H9 (cell line): Measurements from ENCODE around the gene OR7D2. TPM values are rescaled to one million over a fixed set of nuclear protein-coding genes. Genes with fewer than 3 reads are reported as not detected.

Source experiments
- DNase-seq: peaks from one replicate; pipeline ENCODE4 v3.0.0-alpha.2; 2017
- H2AFZ ChIP-seq: one replicate; pipeline ENCODE4 v1.6.1; 2013; ENCODE audit warnings: mild to moderate bottlenecking, low read length, control low read depth, moderate library complexity
- H2AK5ac ChIP-seq: 2 replicates; pipeline ENCODE4 v1.6.1; 2013; ENCODE audit warnings: low read length, control low read depth, mixed read lengths; ENCODE audit not compliant: insufficient read length
- H2BK120ac ChIP-seq: one replicate; pipeline ENCODE4 v1.6.1; 2013; ENCODE audit warnings: low read depth, mild to moderate bottlenecking, low read length, control low read depth, inconsistent platforms; ENCODE audit not compliant: poor library complexity, severe bottlenecking
- H2BK12ac ChIP-seq: 2 replicates; pipeline ENCODE4 v1.6.1; 2013; ENCODE audit warnings: low read length, control low read depth, mixed read lengths, low read depth; ENCODE audit not compliant: insufficient read length
- H2BK15ac ChIP-seq: 2 replicates; pipeline ENCODE4 v1.6.1; 2013; ENCODE audit warnings: low read depth, low read length, control low read depth
- H2BK20ac ChIP-seq: one replicate; pipeline ENCODE4 v1.6.1; 2013; ENCODE audit warnings: low read depth, mild to moderate bottlenecking, low read length, control low read depth, inconsistent platforms; ENCODE audit not compliant: poor library complexity, severe bottlenecking
- H2BK5ac ChIP-seq: 2 replicates; pipeline ENCODE4 v1.6.1; 2013; ENCODE audit warnings: low read length, control low read depth, mixed read lengths; ENCODE audit not compliant: insufficient read length
- H3K14ac ChIP-seq: 2 replicates; pipeline ENCODE4 v1.6.1; 2013; ENCODE audit warnings: low read length, control low read depth; ENCODE audit not compliant: insufficient read depth
- H3K18ac ChIP-seq: 2 replicates; pipeline ENCODE4 v1.6.1; 2013; ENCODE audit warnings: low read depth, mild to moderate bottlenecking, mixed read lengths, low read length, control low read depth; ENCODE audit not compliant: insufficient read length
- H3K23ac ChIP-seq: 2 replicates; pipeline ENCODE4 v1.6.1; 2013; ENCODE audit warnings: low read length, control low read depth, mixed read lengths, low read depth; ENCODE audit not compliant: insufficient read length
- H3K23me2 ChIP-seq: 2 replicates; pipeline ENCODE4 v1.6.1; 2013; ENCODE audit warnings: low read depth, mild to moderate bottlenecking, mixed read lengths, low read length, control low read depth; ENCODE audit not compliant: insufficient read length, poor library complexity, severe bottlenecking
- H3K27ac ChIP-seq: 2 replicates; pipeline ENCODE4 v1.5.1; 2013; ENCODE audit warnings: low read length, control low read depth, mixed read lengths, low read depth; ENCODE audit not compliant: insufficient read length
- H3K27me3 ChIP-seq: 2 replicates; pipeline ENCODE4 v1.6.1; 2013; ENCODE audit warnings: low read length, control low read depth, inconsistent platforms; ENCODE audit not compliant: insufficient read depth
- H3K4ac ChIP-seq: 2 replicates; pipeline ENCODE4 v1.6.1; 2013; ENCODE audit warnings: low read depth, mild to moderate bottlenecking, control low read depth, inconsistent platforms, low read length, moderate library complexity
- H3K4me1 ChIP-seq: 2 replicates; pipeline ENCODE4 v1.6.1; 2013; ENCODE audit warnings: low read length, control low read depth, inconsistent platforms; ENCODE audit not compliant: insufficient read depth
- H3K4me2 ChIP-seq: 2 replicates; pipeline ENCODE4 v1.6.1; 2013; ENCODE audit warnings: low read length, control low read depth, mixed read lengths; ENCODE audit not compliant: insufficient read length, insufficient read depth
- H3K56ac ChIP-seq: 2 replicates; pipeline ENCODE4 v1.6.1; 2013; ENCODE audit warnings: low read depth, mild to moderate bottlenecking, mixed read lengths, low read length, control low read depth; ENCODE audit not compliant: insufficient read length
- H3K79me1 ChIP-seq: 2 replicates; pipeline ENCODE4 v1.6.1; 2013; ENCODE audit warnings: low read depth, mild to moderate bottlenecking, moderate library complexity, low read length, control low read depth, inconsistent platforms; ENCODE audit not compliant: insufficient read depth, poor library complexity, severe bottlenecking
- H3K79me2 ChIP-seq: 2 replicates; pipeline ENCODE4 v1.6.1; 2013; ENCODE audit warnings: low read length, control low read depth, inconsistent platforms; ENCODE audit not compliant: insufficient read depth
- H3K9ac ChIP-seq: 2 replicates; pipeline ENCODE4 v1.6.1; 2013; ENCODE audit warnings: low read length, control low read depth, mixed read lengths; ENCODE audit not compliant: insufficient read length; ENCODE audit errors: extremely low read depth
- H3K9me3 ChIP-seq: one replicate; pipeline ENCODE4 v1.6.1; 2013; ENCODE audit warnings: low read depth, low read length, inconsistent platforms; ENCODE audit not compliant: control insufficient read depth
- H3T11ph ChIP-seq: one replicate; pipeline ENCODE4 v1.6.1; 2013; ENCODE audit warnings: mild to moderate bottlenecking, low read length, control low read depth, inconsistent platforms
- H4K20me1 ChIP-seq: one replicate; pipeline ENCODE4 v1.6.1; 2013; ENCODE audit not compliant: control insufficient read depth, insufficient read length, insufficient read depth
- H4K5ac ChIP-seq: 2 replicates; pipeline ENCODE4 v1.6.1; 2013; ENCODE audit warnings: low read depth, mild to moderate bottlenecking, mixed read lengths, low read length, control low read depth; ENCODE audit not compliant: insufficient read length
- H4K8ac ChIP-seq: replicated peaks from 2 replicates; pipeline ENCODE4 v1.6.1; 2013; ENCODE audit warnings: low read length, control low read depth, mixed read lengths, low read depth; ENCODE audit not compliant: insufficient read length
- H4K91ac ChIP-seq: 2 replicates; pipeline ENCODE4 v1.6.1; 2013; ENCODE audit warnings: low read depth, mild to moderate bottlenecking, moderate library complexity, mixed read lengths, low read length, control low read depth; ENCODE audit not compliant: insufficient read length
- H3K27ac Mint-ChIP-seq, 3 experiments: 2 replicates in 2 of 3; 3 replicates in 1 of 3; pipeline ENCODE4 v1.8.0; 2020 to 2021; ENCODE audit warnings: mixed read lengths in 3 of 3, mild to moderate bottlenecking in 1 of 3, moderate library complexity in 1 of 3
- H3K27me3 Mint-ChIP-seq: 2 replicates; pipeline ENCODE4 v1.8.0; 2021; ENCODE audit warnings: low read depth, mild to moderate bottlenecking, moderate library complexity, mixed read lengths
- H3K36me3 Mint-ChIP-seq, 3 experiments: 2 replicates in 2 of 3; 3 replicates in 1 of 3; pipeline ENCODE4 v1.8.0; 2020 to 2021; ENCODE audit warnings: low read depth in 3 of 3, mixed read lengths in 3 of 3; ENCODE audit not compliant: insufficient read depth in 1 of 3
- H3K4me1 Mint-ChIP-seq, 2 experiments: 2 replicates each; pipeline ENCODE4 v1.8.0; 2020; ENCODE audit warnings: mixed read lengths in 2 of 2
- H3K4me3 Mint-ChIP-seq, 2 experiments: 2 replicates in 1 of 2; 3 replicates in 1 of 2; pipeline ENCODE4 v1.8.0; 2020 to 2021; ENCODE audit warnings: mild to moderate bottlenecking in 2 of 2, mixed read lengths in 2 of 2, moderate library complexity in 1 of 2
- H3K9me3 Mint-ChIP-seq, 2 experiments: 2 replicates in 1 of 2; 3 replicates in 1 of 2; pipeline ENCODE4 v1.8.0; 2020; ENCODE audit warnings: mild to moderate bottlenecking in 2 of 2, mixed read lengths in 2 of 2, moderate library complexity in 1 of 2
- WGBS: extraction: QIAGEN DNeasy Blood & Tissue Kit; methylation state at CpG from one replicate; pipeline ENCODE4 v1.1.7; 2013; ENCODE audit warnings: missing lambda C conversion rate, low lambda C conversion rate, mixed read lengths; ENCODE audit not compliant: insufficient read length; ENCODE audit errors: extremely low coverage; 5-methylcytosine and 5-hydroxymethylcytosine counted together
- total RNA-seq: library from RNA; stranded (reverse); gene quantifications from 2 replicates; pipeline ENCODE4 v1.2.1, GENCODE V29; 2021
- TF ChIP-seq, protein P1 (sequence below): fragments of 200-600 bp; sonication (generic); conservative IDR thresholded peaks from 3 replicates; pipeline ENCODE4 v1.8.0; 2021; ENCODE audit warnings: antibody characterized with exemption, mild to moderate bottlenecking

The OR7D2 gene
- total RNA-seq, 1 experiment from 2014 or later: 0.31 TPM

DNA sequence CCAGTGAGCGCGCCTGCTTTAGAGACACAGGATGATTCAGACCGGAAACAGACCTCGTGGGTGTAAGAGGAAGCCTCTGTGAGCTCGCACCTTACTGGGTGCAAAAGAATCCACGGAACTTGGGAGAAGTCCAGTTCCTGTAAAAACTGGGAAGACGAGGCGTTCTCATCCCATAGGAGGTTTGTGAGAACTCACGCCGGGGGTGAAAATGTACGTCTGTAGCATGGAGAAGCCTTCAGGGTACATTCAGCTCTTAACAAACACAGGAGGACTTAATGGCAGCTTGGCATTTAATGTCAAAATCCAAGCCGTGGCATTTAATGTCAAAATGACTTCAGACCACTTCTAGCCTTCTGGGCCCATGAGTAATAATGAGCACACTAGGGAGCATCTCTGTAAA is 17.4 kb upstream of the OR7D2 start:
- TF ChIP-seq, protein P1, sequence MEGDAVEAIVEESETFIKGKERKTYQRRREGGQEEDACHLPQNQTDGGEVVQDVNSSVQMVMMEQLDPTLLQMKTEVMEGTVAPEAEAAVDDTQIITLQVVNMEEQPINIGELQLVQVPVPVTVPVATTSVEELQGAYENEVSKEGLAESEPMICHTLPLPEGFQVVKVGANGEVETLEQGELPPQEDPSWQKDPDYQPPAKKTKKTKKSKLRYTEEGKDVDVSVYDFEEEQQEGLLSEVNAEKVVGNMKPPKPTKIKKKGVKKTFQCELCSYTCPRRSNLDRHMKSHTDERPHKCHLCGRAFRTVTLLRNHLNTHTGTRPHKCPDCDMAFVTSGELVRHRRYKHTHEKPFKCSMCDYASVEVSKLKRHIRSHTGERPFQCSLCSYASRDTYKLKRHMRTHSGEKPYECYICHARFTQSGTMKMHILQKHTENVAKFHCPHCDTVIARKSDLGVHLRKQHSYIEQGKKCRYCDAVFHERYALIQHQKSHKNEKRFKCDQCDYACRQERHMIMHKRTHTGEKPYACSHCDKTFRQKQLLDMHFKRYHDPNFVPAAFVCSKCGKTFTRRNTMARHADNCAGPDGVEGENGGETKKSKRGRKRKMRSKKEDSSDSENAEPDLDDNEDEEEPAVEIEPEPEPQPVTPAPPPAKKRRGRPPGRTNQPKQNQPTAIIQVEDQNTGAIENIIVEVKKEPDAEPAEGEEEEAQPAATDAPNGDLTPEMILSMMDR: no peak
- no peak overlapping the region for H4K5ac ChIP-seq
- H3K4me1 Mint-ChIP-seq: no peaks in the 10 kb centered on the region
- H3K14ac ChIP-seq: no peak overlapping the region
- H3K4me3 Mint-ChIP-seq: no peak overlapping the region
- H3K23ac ChIP-seq: no peak overlapping the region
- H3K27me3 ChIP-seq: no peaks in the 10 kb centered on the region
- H3K9ac ChIP-seq: no peak overlapping the region
- H3K27ac ChIP-seq: no peak overlapping the region
- no peak overlapping the region for H3K56ac ChIP-seq
- no CpG with 5 or more reads among the region's 12 CpGs for WGBS
- H3T11ph ChIP-seq: no peak overlapping the region
- H3K4ac ChIP-seq: no peak overlapping the region
- DNase-seq: no peak
- H4K8ac ChIP-seq: no peak overlapping the region
- H2BK12ac ChIP-seq: no peak overlapping the region
- H3K18ac ChIP-seq: no peak overlapping the region
- no peak overlapping the region for H2AK5ac ChIP-seq
- H2BK20ac ChIP-seq: no peak overlapping the region
- peaks cover 7% of the 10 kb centered on the region for H3K9me3 ChIP-seq
- H4K20me1 ChIP-seq: no peaks in the 10 kb centered on the region
- H4K91ac ChIP-seq: no peak overlapping the region
- peaks cover 81 to 85% (median 83%) of the 10 kb centered on the region in 3 experiments for H3K36me3 Mint-ChIP-seq
- H3K4me2 ChIP-seq: no peak overlapping the region
- no peaks in the 10 kb centered on the region; the same call in 1 of the 2 replicates for H3K27me3 Mint-ChIP-seq
- H3K79me2 ChIP-seq: peaks cover under 1% of the 10 kb centered on the region; the same call in 1 of the 2 replicates
- H2BK15ac ChIP-seq: no peak overlapping the region
- H2AFZ ChIP-seq: no peak overlapping the region
- no peak overlapping the region for H2BK5ac ChIP-seq
- no peaks in the 10 kb centered on the region for H3K23me2 ChIP-seq
- H3K79me1 ChIP-seq: peaks cover 15% of the 10 kb centered on the region
- peaks cover 25 to 52% of the 10 kb centered on the region in 2 experiments for H3K9me3 Mint-ChIP-seq
- no peak overlapping the region for H3K27ac Mint-ChIP-seq
- H2BK120ac ChIP-seq: no peak overlapping the region
- H3K4me1 ChIP-seq: no peaks in the 10 kb centered on the region
